Measurements from ENCODE around the gene PSMD5.
A peak's percentile ranks its signal among the peaks of the same experiment; 100 is the strongest.

PSMD5 gene

DNA sequence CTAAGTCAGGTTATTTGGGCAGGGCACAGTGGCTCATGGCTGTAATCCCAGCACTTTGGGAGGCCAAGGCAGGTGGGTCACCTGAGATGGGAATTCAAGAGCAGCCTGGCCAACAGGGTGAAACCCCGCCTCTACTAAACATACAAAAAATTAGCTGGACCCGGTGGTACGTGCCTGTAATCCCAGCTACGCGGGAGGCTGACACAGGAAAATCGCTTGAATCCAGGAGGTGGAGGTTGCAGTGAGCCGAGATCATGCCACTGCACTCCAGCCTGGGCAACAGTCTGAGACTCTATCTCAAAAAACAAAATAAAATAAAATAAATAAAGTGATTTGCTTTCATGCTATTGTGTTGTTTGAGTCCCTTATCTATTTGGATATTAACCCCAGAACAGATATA is 41.3 kb downstream of the PSMD5 start:
- DNase-seq, result no peak

DNA sequence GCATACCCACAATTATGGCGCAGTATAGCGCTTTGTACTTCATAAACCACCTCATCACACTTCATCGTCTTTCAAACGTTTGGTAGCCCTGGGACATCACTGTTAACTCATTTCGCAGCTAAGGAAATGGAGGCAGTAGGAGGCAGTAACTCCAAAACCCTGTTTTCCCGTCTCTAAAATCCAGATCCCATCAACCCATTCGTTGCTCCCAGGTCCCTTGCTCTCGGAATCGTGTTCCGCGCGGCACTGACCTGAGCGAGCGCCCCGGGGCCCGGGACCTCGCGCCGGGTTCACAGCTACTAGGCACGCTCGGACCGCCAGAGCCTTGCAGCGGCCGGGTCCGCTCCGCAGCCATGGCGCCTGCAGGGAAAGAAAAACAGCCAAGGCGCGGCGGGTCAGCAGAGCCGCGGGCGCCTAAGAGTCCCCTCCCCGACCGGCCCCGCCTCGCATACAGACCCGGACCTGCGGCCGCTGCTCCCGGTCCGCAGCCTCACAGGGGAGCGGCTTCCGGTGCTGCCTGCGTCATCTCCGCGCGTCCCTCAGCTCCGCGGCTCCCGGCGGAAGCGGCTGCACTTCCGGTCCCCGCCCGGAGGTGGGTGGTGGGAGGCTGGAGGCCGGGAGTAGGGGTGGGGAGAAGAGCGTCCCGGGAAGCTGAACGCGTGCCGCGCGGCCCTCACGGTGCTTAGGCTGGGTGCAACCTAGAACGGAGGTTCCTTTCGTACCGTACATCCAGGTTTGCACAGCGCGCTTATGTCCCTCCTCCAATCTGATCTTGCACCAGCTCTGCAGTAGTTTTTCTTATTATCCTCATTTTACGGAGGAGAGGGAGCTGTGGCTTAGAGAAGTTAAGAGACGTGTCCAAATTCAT is 49.6 kb downstream of the PSMD5 start, which contains the start of gene FBXW2:
Gene FBXW2, minus strand, starts transcription at position 519 of the 868 bp plus-strand sequence. CDS start 5,158 bp downstream, outside the sequence.
- DNase-seq, result peak; percentile 96

DNA sequence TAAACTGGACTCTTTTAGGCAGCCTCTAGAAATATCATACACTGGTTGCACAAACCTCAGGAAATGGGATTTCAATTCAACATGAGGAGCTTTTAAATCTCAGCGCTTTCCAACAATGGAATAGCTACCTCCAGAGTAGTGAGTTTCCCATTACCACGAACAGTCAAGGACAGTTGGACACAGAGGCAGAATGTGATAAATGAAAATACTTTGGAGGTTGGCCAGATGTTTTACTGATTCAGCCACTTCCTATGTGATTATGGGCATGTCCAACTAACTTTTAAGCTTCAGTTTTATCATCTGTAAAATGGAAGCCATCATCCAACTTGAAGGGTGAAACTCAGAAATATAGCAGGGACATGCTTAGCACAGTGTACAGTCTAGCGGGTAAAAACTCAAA is 51.6 kb downstream of the PSMD5 start:
- DNase-seq, result no peak

DNA sequence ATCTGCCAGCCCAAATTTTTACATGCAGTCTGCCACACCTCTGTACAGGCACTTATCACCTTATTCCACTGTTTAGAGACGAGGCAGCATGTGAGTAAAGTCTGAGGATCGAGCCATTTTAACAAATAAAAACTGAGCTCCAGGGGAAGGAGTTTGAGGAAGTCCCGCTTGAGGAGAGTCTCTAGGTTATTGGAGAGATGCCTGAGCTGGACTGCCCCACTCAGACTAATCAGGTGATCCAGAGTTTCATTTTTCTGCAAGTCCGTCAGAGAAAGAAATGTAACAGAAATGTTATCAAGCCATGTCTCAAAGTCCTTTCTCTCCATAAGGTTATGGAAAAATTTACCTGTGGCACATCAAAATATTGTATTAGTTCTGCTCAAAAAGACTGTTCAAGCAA is 54.8 kb downstream of the PSMD5 start:
- DNase-seq, result no peak

DNA sequence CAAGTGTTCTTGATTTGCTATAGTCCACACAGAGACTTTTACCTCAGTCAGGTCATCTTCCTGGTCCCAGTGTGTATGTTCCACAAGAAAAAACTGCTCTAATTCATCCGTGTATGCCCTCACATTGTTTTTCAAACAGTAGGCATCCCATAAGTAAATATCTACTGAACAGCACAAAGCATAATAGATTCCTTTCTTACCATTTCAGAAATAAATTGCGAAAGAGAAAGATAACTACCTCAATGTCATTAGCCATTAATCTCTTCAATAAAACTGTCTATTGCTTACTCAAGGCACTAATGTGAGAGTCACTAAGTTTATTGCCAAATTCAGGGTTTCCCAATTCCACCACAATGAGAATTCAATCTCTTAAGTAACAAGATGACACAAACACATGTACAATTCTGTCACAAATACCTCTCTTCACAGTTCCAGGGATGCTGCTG is 59.1 kb downstream of the PSMD5 start:
- no peak for DNase-seq

DNA sequence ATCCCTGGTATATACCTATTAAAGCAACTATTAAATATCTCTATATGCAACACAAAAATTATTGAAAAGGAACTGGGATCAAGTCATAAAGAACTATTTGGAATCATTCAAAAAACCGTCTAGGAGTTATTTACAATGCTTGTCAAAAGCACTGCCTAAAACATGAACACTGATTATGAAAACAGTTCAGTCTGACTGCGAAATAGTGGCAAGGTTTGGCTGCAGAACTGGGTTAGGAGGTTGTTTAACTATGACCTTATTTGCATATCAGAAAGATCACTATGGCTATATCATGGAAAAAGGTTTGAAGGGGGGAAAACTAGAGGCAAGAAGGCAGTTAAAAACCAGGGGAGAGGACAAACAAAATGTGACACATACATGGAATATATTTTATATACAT is 61.5 kb downstream of the PSMD5 start:
- DNase-seq, result no peak

DNA sequence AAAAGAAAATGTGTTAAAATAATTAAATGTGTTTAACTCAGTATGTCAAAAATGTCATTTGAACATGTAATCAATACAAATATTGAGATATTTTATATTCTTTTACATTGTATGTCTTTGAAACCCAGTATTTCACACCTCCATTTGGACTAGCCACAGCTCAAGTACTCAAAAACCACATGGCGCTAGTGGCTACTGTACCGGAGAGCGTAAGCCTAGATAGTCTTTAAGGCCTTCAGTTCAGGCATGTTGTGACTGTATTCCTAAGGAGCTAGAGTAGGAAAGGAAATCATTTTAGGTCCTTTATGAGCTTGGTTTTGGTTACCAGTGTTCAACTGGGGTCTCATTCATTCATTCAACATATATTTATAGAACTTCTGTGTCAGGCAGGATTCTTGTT is 62.4 kb downstream of the PSMD5 start:
- DNase-seq, result no peak

DNA sequence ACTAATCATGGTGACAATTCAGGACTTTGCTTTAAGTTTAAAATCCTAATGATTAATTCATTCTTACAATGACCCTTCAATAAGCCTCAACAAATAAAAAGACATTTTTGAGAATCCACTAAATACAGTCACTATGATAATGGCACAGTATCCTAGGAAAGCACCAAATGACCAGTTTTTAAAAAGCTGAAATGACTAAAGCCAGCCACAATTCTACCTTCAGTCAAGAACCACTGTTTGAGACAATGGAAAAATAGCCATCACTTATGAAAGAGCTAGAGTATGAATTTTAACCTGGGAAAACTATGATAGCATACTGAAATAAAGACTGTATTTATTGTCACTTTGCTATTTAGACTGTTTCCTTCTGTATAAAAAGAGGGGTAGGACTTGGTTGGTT is 63.5 kb downstream of the PSMD5 start:
- DNase-seq, result no peak

DNA sequence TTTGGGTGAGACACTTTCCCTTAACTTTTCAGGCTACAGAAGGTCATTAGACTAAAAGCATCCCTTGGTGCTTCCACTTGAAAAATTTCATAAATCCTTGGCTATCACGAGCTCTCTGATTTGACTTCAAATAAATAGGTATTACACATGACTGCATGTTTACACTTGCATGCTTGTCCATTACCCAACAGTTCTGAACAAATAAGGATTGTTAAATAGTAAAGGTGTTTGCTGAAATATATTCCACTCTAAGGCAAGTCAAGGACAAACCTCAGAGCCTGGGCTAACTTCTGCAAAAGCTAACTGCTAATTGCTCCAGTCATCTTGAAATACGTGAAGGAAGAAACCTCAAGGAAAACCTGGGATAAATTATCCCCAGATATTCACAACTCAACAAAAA is 64.0 kb downstream of the PSMD5 start:
- DNase-seq, result no peak

DNA sequence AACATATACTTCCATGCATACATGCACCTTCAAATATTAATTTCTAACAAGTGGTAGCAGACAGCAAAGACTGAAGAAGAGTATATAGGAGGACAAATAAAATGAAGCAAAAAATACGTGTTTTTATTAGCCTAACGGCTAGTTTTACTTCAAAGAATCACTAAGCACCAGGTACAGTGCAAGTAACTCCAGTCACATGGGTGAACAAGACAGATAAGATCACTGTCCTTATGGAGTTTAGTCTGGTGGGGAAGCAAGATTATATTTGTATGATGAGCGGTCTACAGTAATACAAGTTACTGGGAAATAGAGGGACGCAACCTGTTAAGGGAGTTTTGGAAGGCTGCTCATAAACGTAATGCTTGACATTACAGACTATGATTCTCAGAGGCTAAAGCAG is 65.5 kb downstream of the PSMD5 start:
- DNase-seq, result no peak

DNA sequence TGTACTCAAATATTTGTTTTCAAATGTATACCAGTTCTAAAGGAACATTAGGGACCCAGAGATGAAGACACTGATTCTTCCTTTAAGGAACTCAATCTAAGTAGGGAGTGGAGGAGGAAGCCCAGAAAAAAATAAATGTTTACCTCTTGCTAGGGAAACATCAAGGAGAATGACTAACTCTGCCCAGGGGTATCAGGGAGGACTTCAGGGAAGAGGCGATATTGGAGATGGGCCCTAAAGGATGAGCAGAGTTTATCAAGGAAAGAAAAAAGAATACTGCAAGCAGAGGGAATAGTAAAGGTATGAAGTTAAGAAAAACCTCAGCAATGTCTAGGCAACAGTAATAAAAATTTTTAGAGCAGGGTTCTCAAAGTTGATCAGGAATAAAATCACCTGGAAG is 65.9 kb downstream of the PSMD5 start:
- no peak for DNase-seq

DNA sequence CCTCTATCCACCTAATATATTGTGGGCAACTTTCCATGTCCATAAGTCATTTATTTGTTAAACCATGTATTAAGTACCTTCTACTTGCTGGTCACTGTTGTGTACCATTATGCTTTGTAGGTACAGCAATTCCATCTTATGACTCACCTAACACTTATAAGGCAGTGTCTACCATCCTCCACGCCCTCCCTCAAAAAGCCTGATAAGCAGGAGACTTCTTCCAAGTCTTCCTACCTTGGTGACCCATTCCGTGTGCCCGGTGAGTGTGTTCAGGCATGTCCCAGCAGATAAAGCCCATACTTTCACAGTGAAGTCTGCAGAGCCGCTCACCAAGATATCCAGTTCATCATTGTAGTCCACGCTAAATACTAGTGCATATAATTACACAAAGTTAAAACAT is 66.9 kb downstream of the PSMD5 start:
- no peak for DNase-seq

DNA sequence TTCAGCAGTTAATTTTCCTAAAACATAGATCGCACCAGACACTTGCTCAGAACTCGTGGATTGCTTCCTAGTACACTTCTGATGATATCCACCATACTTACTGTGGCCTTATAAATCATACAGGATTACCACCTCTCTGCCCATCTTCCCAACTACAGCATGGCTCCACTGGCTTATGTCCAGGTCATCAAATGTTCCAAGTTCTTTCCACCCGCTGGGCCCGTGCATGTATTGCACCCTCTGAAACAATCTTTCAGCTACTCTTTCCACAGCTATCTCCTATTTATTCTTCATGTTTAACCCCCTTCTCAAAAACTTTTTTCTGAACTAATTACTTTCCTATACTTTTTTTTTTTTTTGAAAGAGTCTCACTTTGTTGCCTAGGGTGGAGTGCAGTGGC is 68.0 kb downstream of the PSMD5 start:
- DNase-seq, result no peak

DNA sequence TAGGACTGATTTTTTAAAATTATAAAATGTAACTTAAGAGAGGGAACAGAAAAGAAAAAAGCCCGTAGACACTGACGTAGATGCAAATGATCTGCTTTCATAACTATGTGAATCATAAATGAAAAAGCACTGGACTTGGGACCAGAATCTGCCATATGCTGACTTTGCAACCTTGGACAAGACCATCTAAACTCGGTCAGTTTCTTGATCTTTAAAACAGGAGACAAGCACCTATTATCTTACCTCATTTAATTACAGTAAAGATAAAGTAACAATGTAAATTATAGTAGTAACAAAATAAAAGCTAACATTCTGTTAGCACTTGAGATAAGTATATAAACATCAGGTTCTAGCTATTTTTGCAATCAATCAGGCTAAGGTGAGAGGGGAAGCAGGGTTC is 69.5 kb downstream of the PSMD5 start:
- DNase-seq, result no peak

DNA sequence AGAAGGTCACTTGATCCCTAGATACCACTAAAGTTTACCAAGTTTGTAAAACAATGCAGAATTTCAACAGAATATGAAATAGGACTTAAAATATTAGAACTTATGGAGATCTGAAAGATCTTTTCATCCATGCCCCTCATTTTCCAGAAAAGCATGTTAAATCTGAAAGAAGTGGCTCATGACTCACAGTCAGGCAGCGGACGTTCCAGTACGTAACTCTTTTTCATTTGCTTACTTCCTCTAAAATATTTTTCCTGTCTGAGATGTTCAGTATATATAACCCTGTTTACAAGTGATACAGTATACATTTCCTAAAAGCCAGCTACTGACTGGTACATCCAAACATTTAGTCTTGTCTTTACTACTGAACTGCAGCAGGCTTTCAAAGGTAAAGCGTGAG is 71.8 kb downstream of the PSMD5 start:
- no peak for DNase-seq

DNA sequence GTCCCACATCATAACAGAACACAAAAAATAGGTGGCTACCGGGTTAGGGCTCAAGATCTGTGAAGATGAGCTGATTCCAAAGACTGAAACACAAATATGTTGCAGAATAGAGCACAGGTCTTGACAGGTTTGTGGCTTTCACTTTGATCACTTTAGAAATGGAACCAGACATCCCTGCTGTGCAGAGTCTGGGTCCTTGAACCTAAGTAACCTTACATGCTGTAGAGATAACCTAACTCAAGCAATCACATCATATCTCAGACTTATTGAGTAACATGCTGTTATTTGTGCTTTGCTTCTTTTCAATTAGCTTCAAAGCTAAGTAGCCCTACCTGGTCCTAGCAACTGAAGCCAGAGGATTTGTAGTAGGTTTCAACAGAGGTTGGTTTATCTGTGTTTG is 73.8 kb downstream of the PSMD5 start:
- DNase-seq, result no peak

DNA sequence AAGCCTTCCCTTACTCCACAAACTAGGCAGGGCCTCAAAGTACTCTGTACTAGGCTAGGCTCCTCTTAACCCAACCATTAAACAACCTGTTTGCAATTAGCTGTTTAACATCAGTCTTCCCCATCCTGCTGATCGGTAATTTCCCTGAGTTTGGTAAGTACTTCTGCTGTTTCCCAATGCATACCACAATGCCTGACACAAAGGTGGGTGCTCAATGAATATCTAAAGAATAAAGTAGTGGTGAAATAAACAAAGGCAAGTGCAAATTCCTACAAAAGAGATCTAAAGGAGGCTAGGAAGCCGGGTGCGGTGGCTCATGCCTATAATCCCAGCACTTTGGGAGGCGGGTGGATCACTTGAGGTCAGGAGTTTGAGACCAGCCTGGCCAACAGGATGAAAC is 74.5 kb downstream of the PSMD5 start:
- no peak for DNase-seq

DNA sequence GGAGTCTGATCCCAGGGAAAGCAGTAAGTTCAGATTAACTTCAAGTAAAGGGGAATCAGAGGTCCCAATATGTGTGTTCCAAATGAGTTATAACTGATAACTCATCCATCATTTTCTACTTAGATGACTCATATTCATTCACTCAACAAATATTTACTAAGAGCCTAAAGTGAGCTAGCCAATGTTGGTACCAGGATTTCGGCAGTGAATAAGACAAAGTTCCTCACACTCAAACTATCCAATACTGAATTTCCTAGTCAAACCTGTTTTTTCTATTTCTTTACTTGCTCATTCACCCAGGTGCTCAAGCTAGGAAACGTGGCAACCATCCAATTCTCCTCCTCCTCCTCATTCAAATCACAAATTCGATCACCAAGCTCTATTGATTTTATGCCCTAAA is 75.3 kb downstream of the PSMD5 start:
- DNase-seq, result no peak

All from NCI-H345 (cell line).